PC-3 (cell line): Measurements from ENCODE around the gene RNF39.

Experiments
- CTCF ChIP-seq: fragments of 300-600 bp; sonication (generic); conservative IDR thresholded peaks from 2 replicates; pipeline ENCODE4 v1.5.1; 2017; ENCODE audit warnings: antibody characterized with exemption, low read depth, mild to moderate bottlenecking, low read length
- EZH2 ChIP-seq: fragments of 300-600 bp; sonication (generic); IDR thresholded peaks from one replicate; pipeline ENCODE4 v1.6.1; 2017; ENCODE audit warnings: antibody characterized with exemption, mild to moderate bottlenecking, low read length; ENCODE audit not compliant: unreplicated experiment
- EZH2phosphoT487 ChIP-seq: fragments of 300-600 bp; sonication (generic); IDR thresholded peaks from 2 replicates; pipeline ENCODE4 v1.6.1; 2018; ENCODE audit warnings: mild to moderate bottlenecking, antibody characterized with exemption, low read length, borderline replicate concordance

- no peak for TF ChIP-seq CTCF
- TF ChIP-seq EZH2: no peak
- TF ChIP-seq EZH2phosphoT487: no peak
Measured at GRCh38 chr6:30042914-30043313, 32.7 kb downstream of the RNF39 start.
